NCI-H1417 (cell line): ENCODE results near the gene DHX16.

ENCODE experiments used
- DNase-seq, 3 experiments: peaks; one replicate each; lab custom pipeline; 2025; lab: John Stamatoyannopoulos, UW

The DHX16 gene

DNA sequence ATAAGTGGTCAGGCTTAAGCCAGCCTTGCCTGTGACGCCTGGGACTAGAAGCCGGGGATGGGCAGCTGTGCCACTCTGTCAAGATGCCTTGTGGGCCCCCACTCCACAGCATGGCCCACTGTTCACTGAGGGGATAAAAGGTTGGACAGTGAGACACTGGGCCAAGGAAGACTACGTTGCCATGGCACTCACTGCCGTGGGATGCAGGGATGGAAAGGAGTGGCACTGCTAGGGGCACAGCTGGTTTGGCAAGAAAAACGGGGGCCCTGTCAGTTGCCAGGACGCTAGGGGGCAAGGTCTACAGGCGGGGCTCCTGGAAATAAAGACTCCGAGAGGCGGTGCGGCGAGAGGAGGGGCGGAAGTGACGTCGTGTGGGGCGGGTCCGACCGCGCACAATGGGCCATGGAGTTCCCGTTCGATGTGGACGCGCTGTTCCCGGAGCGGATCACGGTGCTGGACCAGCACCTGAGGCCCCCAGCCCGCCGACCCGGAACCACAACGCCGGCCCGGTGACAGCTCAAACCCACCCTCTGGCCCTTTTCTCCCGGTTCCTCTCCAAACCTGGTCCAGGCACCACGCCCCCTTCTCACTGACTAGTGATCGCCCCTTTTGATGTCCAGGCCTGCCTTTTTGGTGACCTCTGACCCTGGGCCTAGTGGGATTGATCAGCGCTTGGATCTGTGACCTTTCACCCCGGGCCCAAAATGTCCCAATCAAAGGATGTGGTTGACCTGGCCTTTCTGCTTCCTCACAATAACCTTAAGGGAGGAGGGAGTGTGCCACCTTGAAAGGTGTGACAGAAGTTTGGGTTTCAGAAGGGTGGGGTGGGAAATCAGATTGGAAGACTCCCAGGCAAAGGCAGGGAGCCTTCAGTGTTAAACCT is 46.1 kb downstream of the DHX16 start, which contains the start of gene ATAT1:
Gene ATAT1, plus strand, starts transcription at position 391 of the 883 bp plus-strand sequence.
- DNase-seq, result peak; percentile 62 to 79 (median 77)

DNA sequence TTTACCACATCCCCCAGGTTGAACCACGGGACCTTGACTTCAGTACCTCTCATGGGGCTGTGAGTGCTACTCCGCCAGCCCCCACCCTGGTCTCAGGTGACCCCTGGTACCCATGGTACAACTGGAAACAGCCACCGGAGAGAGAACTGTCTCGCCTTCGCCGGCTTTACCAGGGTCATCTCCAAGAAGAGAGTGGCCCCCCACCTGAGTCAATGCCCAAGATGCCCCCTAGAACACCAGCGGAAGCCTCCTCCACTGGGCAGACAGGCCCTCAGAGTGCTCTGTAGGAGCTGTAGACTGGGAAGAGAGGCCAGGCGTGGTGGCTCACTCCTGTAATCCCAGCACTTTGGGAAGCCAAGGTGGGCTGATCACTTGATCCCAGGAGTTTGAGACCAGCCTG is 47.3 kb downstream of the DHX16 start:
- no peak for DNase-seq

DNA sequence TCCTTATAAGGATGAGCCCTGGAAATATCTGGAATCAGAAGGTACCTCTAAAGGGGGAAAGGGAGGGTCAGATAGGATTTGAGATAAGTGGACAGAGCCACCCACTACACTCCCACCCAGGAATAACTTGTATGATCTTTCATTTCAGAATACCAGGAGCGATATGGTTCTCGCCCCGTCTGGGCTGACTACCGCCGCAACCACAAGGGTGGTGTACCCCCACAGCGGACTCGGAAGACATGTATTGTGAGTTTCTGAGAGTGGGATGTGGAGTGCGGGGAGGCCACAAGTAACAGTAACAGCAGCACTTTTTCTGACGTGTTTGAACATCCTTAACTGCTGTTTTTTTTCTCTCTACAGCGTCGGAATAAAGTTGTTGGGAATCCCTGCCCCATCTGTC is 53.2 kb downstream of the DHX16 start:
- DNase-seq, result no peak

DNA sequence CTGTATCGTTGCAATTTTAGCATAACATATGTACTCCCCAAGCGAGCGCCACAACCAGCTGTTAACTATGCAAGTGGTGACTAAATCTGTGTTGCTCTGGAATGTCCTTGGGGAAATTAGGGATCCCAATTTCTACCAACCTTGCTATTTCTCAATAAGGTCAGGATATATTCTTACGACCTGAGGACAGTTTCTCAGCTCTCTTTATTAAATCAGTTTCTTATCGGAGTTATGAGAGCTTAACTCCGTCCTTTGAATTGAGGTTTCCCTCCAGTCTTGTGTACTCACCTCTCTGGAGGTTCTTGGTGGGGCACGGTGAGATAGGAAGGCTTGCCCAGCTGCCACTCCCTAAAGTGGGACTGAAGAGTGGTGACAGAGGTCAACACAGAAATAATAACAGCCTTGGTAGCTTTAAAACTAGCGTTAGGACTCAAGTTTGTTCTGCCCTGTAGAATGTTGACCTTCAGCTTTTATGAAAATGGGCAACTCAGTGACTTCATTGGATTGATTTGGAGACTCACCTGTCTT is 54.5 kb downstream of the DHX16 start:
- DNase-seq, result no peak

DNA sequence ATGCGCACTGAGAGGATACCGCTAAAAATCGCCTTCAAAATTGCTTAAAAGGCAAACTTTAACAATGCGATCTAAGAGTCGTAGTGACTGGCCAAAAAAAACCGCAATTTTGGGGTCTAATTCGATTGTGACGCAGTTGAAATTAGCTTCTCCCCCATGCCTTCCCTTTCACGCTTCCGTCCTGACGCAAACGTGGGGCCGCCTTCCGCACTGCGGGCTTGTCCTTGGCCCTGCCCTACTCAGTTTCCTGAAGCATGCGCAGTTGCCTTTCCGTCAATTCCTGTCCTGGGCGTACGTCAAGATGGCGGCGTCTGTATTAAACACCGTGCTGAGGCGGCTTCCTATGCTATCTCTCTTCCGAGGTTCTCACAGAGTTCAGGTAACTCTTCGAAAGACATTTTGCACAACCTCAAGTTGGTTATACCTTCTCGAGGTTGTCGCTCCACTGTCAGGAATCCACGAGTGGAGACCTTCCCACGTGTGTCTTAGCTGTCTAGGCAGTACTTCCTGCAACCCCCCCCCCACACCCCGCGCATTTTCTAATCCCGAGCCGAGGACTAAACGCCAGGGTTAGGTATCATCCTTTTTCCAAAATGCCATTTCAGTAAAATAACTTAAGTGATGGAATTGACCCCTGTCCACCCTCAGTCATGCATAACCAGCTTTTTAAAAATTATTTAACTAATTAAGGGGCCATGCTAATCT is 55.1 kb downstream of the DHX16 start, which contains the start of gene MRPS18B:
Gene MRPS18B, plus strand, starts transcription at position 276 of the 705 bp plus-strand sequence. Its CDS starts 26 bp downstream, at position 302.
- DNase-seq, result peak; percentile 99

DNA sequence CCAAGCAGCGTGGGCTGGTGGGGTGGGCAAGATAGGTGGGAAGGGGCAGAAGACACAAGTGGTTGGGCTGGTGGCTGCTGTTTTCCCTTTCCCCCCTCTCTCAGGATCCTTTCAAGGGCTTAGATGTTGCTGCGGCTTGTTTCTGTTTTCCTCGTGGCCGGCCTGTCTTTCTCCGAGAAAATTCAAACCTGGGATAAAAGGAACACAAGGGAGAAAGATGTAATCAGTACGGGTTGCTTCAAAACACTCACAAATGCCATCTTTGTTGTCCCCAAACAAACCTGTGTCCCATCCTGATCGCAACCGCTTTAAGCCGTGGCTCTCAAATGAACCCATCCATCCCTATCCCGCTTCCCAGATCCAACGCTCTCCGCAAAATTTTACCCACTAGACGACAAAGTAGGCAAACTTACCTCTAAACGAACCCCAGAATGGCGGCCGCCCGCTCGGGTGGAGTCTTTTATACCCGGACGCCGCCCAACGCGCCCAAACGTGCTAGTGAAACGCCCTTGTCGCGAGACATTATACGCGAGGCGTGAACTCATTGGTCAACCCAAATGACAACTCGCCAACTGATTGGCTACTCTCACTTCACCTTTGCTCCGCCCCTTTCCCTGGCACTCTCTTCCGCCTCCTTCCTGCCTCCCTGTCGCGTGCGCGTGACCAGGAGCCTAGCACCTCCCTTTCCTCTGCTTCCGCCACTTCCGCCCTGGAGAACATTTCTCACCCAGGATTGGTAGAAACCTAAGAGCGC is 55.8 kb downstream of the DHX16 start, which contains the start of gene PPP1R10:
Gene PPP1R10, minus strand, starts transcription at position 433 of the 754 bp plus-strand sequence. CDS start 7,299 bp downstream, outside the sequence.
- DNase-seq, result peak; percentile 99 to 100 (median 99)

DNA sequence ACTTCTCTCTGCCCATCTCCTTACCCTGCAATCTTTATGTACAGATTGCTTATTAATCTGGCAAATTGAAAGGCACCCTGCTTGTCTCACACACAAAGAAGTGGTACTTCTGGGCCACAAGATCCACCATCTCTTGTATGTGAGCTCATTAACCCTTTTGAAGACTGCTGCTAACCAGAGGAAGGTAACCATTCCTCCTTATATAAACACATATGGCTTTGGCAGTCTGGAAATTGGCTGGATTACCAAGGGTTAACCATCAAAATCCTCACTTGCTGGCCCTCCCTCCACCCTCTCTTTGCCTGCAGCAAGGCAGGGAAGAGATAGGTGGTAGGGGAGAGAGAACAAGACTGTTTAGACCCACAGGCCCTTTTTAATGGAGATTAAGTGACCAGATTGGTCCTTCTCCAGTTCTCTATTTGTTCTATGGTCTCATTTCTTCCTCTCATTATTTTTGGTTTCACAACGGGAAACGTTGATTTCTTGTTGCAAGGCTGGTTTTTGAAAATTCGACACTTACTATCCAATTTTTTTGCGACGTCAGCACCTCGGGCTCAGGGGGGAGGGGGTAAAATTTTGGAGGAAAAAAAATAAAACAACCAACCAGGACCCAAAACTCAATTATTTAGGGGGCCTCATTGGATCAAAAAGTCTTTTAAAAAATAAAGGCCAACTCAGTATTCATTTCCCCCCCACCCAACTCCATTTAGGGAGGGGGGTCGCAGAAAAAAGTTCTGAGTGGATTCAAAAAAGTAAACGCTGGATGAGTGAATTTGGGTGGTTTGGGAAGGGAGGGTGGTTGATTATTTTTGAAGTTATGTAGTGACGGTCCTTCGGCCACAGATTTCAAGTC is 56.6 kb downstream of the DHX16 start:
- peak; percentile 26 to 75 (median 62) for DNase-seq

DNA sequence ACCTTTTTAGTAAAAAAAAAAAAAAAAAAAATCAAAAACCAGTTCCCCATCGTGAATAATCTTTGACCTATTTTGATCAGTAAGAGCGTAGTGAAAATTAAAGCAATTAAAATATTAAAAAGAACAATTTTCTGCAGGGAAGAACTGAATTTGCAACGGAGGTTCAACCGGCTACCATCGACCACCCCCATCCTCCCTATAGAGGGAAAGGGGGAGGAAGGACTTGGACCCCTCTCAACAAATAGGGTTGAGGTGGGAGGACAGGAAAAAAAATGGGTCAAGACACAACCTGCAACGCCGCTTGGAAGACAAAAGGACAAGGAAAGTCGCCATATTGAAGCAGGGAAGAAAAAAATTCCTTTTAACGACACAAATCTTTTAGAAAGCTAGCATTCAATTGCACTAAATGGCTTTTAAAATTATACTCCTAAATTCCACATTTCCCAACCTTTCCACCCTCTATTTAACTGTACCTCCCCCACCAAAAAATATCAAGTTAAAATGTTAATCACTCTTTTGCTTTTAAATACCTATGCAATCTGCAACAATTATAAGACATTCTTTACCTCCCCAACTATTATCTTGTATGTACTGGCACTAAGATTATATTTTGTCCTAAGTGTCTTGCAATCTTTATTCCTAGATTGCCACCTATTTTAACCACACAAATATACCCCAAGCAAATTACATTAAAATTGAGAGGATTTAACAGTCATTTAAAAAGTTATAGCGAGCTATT is 57.4 kb downstream of the DHX16 start:
- peak; percentile 40 to 90 (median 58) for DNase-seq

DNA sequence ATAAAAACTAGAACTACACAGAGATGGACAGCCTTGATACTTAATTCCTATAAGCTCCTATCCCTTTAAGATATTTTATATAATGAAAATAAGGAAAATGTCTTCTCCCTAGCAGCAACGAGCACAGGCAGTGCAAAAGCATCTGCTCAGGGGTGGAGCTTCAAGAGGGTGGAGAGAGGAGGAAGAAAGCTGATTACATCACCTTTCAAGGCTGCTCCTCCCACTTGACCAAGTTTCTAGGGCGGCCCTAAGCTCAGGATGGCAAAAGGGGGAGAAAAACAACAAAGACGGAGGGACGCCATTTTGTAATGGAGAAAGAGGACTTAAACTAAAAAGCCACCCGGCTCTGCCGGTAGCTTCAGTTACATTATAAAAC is 58.0 kb downstream of the DHX16 start:
- peak; percentile 89 to 98 (median 95) for DNase-seq

DNA sequence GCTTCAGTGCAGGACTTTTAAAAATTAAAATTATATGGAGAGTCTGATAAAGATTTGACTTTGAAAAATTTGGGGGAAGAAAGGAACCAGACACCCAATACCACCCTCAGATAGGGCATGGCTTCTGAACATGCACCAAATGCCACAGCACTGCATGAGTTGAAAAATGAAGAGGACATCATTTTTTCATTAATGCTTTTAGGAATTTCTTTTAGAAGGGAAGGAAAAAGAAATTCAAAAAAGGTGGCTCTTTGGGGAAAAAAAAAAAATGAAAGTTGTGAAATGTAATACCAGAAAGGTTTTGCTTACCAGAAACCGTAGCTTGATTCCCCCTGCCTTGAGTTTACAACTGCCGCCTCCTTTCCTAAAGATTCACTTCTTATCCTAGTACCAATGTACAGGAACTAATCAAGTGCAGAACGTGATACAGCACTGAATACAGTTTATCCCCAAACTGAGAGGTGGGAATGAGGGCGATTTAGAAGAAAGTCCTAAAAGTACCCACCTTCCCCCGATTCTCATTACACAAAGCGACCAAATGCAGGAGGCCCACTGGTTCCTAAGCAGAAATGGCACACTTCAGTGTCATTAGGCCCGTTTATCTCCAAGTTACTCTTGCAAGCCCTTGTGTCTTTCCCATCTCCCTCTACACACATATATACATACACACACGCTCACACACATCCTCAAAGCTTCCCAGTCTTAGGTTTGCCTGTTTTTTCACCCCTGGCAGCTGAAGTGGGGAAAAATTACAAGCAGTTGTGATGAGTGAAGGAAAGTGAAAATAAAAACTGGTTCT is 58.6 kb downstream of the DHX16 start:
- no peak for DNase-seq

DNA sequence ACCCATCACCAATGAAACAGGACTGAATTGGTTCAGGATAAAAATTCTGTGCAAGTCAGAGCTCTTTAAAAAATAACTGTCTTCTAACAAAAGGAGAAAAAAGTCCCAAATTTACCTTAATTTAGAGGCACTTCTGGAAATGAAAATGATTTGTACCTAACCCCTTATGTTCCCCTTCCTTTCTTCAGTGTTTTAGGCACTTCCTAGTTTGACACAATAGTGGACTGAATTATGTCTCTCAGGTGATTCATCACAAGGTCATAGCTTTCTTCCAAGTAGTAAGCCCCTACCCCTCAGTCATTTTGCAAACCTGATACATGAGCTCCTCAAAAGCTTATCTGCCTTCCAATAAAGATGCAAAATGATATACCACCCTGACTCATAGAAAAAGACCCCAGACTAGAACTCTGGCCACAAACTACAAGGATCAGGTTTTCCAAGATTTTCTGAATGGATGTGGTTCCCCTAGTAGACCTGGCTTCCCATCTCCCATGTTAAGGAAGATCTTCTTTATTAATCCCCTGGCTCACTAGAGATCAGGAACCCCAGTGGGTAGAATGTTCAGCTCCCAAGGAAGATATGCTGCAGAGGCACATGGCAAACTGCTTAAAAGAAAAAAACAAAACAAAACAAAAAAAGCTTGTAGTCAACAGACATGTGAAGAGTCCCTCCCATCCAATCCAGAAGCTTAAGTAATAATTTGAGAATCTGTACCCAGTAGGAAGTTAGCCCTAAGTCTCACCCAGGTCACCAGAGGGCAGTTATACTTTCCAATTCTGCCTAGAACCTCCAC is 59.4 kb downstream of the DHX16 start:
- DNase-seq, result peak in 1 of 3 experiments; percentile 25

DNA sequence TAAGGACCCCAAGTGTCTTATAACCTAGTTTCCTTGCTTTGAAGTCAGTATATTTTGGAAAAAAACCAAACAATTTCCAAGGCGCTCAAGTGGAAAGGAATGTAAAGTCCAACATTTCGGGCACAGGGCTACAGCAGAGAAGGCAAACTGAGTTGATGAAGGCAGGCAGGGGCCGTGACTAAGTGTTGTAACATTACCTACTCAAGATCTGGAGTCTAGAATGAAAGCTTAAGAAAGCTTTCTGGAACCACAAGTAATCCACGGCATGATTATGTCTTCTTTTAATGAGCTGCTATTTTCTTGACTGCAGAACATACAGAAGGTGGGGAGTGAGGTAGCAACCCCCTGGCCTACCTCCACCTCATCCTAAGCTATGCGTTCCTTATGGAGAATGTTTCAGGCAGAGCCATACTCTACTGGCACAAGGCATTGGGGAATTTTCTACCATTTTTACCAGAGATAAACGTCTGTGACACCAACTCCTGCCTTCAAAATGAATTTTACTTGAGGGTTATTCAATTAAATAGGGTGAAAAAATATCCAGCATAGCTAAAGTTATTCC is 60.0 kb downstream of the DHX16 start:
- DNase-seq, result no peak

DNA sequence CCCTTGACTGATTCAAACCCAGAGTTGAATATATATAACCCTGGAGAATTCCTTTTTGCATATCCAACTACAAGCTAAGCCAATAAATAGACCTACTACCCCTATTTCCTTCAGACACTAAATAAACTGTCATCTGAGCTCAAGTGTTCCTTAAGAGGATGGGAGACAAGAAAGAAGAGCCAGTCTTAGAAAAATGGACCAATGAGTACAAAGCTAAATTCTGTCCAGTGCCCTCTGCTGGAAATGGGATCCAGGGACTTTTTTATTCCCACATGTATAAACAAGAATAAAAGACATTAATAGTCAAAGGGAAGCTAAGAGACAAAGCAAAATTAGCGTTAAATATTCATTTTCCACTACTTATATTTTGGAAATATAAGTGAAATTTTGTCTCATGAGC is 60.6 kb downstream of the DHX16 start:
- DNase-seq, result peak in 1 of 3 experiments; percentile 28

DNA sequence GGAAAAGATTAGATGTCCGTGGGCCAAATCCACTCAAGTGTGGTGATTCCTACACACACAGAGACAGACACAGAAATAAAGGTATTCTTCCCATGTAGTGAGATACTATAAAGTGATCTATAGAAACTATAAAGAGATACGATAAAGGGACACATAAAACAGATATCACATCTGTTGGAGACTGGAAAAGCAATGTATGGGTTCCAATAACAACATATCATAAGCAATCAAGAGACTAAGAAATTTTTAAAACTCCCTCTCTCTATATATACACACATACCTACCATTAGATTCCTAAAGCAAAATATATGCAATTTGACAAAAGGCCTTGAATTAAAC is 61.0 kb downstream of the DHX16 start:
- no peak for DNase-seq

DNA sequence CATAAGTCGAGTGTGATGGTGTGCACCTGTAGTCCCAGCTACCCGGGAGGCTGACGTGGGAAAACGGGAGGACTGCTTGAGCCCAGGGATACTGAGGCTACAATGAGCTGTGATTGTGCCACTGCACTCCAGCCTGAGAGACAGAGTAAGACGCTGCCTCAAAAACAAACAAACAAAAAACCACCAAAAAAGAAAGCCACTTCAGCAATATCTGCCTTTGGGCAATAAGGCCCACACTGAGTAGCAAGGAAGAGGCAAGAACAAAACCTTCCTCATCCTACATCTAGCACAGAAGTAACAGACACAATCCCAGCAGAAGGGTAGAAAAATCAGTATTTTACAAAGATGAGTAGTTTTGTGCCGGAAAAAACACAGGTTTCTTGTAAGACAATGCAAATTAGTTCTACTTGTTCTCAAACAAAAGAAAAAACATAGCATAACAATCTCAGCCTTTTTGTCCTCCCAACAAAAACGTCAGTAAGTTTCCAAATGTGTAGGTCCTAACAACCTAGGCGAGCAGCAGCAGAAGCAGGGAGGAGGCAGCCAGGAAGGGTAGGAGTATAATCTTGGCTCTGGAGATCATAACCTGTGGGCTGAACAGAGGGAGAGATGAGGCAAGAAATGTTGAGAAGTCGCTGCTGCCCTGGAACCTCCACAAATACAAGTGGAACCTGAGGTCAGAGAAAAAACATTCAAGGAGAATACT is 61.5 kb downstream of the DHX16 start:
- no peak for DNase-seq

DNA sequence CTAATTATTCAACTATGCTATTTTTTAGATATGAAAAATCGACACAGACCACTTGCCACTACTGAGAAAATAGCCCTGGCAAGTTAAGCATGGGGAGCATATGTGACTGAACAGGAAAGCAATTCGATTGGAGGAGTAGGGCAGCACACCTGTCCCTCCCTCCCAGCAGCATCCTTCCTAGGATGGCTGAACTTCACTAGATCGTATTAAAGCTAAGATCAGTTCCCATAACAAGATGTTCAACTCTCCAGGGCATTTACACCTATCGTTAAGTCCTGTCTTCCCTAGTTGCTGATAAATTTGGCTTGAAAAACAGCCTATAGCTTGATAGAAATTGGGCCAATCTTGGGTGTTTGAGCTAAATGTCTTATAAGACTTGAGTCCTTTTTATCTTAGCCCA is 62.7 kb downstream of the DHX16 start:
- DNase-seq, result no peak

DNA sequence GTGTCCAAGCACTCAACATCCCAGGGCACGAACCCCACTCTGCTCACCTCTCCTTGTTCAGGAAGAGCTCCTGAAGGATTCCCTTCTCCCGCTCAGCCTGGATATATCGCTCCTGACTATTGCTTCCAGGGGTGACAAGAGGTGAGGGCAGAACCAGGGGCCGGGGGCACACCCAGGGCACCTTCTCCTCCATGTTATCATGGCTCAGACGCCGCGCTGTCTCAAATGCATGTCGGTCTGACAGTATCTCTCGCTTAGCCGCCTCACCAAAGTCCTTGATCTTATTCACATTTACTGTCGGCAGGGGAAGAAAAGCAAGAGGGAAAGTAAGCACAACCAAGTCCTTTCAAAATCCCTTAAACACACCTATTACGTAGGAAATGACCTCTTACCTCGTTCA is 68.8 kb downstream of the DHX16 start:
- DNase-seq, result no peak
